Right renal cortex interstitium (tissue), 3 donors: ENCODE measurements around the gene OPCML. TPM values are rescaled to one million over a fixed set of nuclear protein-coding genes. Genes with fewer than 3 reads are reported as not detected.

Source experiments
- DNase-seq, 3 donors: peaks; one replicate each; pipeline ENCODE4 v3.0.0-alpha.2; 2013; ENCODE audit warnings: low read depth in 3 of 3, low spot score in 2 of 3
- polyA plus RNA-seq, 3 donors: library from polyadenylated mRNA; unstranded; fragments of 120-200 nt; gene quantifications; one replicate each; pipeline ENCODE4 v1.2.1, GENCODE V29; 2013; ENCODE audit not compliant: insufficient read length in 3 of 3

OPCML gene
- polyA plus RNA-seq, 3 donors, result 14.1 to 19.4 (median 19.1) TPM

DNA sequence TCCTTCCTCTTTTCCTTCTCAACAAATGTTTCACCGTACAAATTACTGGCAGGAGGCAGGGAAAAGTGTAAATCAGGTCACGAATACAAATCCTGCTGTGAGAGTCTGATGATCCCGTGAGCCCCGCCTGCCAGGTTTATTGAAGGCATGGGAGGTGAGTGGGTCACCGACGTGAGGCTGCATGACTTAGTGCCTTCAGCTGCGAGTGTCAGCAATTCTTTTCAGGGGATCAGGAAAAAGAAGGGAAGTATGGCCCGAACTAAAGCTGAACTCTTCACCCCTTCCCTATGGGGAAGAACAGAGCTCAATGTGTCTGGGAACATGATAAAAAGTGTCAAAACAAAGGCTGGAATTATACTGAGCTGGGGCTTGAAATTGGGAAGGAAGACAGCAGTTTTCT is 166.2 kb downstream of the OPCML start:
- no peak for DNase-seq

- no peak for DNase-seq
Observed at GRCh38 chr11:133362916-133363315, 169.4 kb downstream of the OPCML start.

GRCh38 chr11:133362156-133362555 is 170.1 kb downstream of the OPCML start:
- DNase-seq, result no peak

DNA sequence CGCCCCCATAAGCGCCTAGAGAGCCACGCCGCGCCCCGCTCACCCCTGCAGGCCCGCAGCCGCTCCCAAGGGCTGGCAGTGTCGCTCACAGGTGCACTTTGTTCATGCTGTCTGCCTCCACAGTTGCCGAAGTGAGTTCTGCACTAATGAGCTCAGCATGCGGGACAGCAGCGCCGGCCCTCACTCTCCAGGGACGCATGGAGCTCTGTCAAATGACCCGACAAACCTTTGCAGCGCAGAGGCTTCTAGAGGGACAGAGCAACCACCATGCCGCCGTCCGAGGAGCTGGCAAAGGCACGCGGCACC is 170.7 kb downstream of the OPCML start:
- DNase-seq, result no peak

DNA sequence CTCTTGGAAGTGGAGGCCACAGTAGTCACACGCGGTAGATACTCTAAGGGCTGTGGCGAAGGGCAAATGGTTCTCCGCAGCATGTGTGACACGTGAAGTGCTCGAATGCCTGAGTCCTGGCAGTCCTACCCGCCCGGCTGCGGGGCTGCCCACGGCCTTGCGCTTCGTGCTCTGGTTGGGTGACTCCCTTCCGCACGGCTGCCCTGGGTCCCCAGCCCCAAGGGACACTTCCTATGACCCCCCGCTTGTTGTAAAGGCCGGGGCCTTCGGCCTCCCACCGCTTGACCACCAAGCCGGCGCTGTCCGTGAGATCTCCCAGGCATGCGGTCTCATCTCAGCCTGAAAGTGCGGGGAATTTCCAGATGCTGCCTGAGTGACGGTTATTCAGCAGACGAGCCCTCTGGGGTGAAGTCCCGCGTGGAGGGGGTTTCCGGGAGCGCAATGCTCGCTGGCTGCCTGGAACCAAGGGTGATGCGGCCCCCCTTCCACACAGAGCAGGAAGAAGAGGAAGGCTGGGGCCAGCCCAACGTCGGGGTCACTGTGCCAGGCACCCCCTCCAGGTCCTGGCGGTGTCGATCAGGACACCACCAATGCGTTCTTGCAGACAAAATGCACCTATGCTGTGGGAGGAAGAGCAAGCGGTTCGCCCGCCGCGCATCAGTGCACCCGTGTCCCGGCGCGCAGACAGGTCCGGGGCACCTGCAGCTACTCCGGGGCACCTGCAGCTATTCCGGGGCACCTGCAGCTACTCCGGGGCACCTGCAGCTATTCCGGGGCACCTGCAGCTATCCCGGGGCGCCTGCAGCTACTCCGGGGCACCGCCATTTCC is 171.2 kb downstream of the OPCML start:
- no peak for DNase-seq

- no peak for DNase-seq
Observed at GRCh38 chr11:133355095-133355494, 177.2 kb downstream of the OPCML start.

DNA sequence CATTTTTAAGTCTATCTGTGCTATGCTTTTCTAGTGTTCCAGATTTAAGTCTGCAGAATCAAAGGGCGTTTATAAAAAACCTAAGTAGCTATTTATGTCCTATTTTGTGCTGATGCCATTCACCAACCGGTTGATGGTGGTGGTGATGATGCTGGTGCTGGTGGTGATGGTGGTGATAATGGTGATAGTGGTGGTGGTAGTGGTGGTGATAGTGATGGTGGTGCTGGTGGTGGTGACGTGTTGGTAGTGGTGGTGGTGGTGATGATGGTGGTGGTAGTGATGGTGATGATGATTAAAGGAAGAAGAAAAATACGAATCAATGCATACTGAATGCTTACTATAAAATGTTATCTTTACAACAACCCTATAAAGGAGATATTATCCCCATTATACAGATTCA is 178.2 kb downstream of the OPCML start:
- DNase-seq, result no peak

GRCh38 chr11:133350045-133350444 is 182.3 kb downstream of the OPCML start:
- DNase-seq, result no peak

- DNase-seq, result no peak
Observed at GRCh38 chr11:133347988-133348387, 184.3 kb downstream of the OPCML start.

- no peak for DNase-seq
Observed at GRCh38 chr11:133346137-133346536, 186.2 kb downstream of the OPCML start.

DNA sequence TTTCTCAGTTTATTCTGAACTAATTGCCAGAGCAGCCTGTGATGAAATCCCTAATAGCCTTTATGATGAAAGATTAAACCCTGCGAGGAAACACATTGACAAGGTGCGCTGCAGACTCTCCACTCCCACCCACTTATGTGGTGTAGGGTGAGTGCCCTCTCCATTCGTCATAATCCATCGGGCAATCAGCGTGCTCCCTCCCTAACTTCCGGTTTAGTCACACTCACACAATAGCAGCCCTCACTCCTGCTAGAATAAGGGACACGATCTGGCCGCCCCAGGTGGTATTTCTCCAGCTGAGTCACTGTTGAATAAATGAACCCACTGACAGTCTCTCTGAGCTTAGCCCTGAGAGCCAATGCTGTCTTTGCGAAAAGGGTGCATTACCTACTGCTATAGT is 188.3 kb downstream of the OPCML start:
- DNase-seq, result no peak

GRCh38 chr11:133339495-133340140 is 192.7 kb downstream of the OPCML start:
- no peak for DNase-seq

GRCh38 chr11:133338588-133338987 is 193.7 kb downstream of the OPCML start:
- no peak for DNase-seq

DNA sequence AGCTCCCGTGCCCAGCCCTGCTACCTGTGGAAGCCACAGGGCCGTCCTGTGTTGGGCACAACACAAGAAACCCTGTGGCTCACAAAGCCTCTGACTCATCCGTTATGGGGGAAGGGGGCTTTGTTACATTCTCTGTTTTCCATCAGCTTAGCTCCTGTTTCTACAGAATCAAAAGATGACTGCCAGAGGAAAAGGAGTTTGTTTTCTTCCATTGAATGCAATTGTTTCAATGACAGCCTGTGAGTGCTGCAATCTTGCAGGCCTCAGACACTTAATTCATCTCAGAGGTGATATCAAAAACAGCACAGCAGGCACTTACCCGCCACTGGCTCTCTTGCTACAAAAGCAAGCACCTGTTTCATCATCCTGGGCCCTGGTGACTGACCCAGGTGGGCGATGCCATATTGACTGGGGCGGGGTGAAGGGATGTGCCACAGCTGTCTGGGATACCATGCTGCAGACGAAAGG is 194.3 kb downstream of the OPCML start:
- DNase-seq, result no peak

DNA sequence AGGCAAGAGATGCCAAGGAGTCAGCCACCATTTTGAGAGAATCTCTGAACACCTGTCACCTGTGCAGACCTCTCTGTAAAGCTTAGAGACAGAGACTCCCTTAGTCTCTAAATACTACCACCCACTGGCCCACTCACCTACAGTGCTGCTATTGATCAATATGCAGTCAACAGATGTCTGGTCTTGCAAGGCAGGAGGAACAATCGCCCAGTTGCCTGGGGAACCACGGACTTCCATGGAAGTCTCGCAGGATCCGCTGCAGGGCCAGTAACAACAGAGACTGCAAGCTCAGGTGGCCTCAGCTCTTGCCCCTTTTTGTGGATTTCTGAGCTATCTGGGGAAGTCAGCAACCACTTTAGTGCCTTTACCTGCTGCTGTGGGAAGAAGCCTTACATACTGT is 195.1 kb downstream of the OPCML start:
- DNase-seq, result no peak

- DNase-seq, result no peak
Observed at GRCh38 chr11:133331031-133331430, 201.3 kb downstream of the OPCML start.

DNA sequence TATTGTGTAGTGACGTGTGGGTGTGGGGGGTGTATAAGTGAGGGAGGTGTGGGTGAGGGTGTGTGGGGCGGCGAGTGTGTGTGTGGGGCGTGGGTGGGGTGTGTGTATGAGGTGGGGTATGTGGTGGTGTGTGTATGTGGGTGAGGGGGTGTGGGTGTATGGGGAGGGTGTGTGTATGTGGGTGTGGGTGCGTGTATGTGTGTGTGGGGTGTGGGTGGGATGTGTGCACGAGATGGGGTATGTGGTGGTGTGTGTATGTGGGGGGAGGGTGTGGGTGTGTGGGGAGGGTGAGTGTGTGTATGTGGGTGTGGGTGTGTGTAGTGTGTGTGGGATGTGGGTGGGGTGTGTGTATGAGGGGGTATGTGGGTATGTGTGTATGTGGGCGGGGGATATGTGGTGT is 205.5 kb downstream of the OPCML start:
- DNase-seq, result no peak

GRCh38 chr11:133326332-133326731 is 206.0 kb downstream of the OPCML start:
- DNase-seq, result no peak

GRCh38 chr11:133325711-133326110 is 206.6 kb downstream of the OPCML start:
- DNase-seq, result no peak

- DNase-seq, result no peak
Observed at GRCh38 chr11:133323354-133323753, 208.9 kb downstream of the OPCML start.

DNA sequence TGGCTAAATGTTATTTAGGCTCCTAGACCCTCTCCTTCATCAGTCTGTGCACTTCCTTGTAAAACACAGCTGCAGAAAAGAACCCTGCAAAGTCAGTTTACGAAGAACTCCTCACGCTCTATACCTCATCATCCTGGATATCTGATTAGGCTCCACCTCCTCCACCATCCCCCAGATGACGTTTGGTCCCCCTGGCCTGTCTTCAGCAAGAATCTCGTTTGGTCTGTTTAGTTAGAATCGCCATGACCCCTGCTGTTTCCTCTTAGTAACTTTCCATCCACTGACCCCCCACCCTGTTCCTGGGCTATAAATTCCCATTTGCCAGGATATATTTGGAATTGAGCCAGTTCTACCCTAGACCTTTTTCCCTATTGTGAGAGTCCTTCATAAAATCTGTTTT is 214.1 kb downstream of the OPCML start:
- no peak for DNase-seq

GRCh38 chr11:133311230-133311629 is 221.1 kb downstream of the OPCML start:
- DNase-seq, result no peak
